HFFc6 (cell line): ENCODE measurements around the gene F12. TPM values are rescaled to one million over a fixed set of nuclear protein-coding genes. Genes with fewer than 3 reads are reported as not detected.

Source experiments
- DNase-seq: peaks from one replicate; pipeline ENCODE4 v3.0.0-alpha.2; 2018
- H3K27ac Mint-ChIP-seq: 2 replicates; pipeline ENCODE4 v1.8.0; 2020; ENCODE audit warnings: mild to moderate bottlenecking, mixed read lengths
- H3K27me3 Mint-ChIP-seq: 2 replicates; pipeline ENCODE4 v1.8.0; 2021; ENCODE audit warnings: mild to moderate bottlenecking, moderate library complexity, mixed read lengths; ENCODE audit not compliant: insufficient read depth
- H3K36me3 Mint-ChIP-seq: 2 replicates; pipeline ENCODE4 v1.8.0; 2021; ENCODE audit warnings: low read depth, mixed read lengths
- H3K4me1 Mint-ChIP-seq: 2 replicates; pipeline ENCODE4 v1.8.0; 2020; ENCODE audit warnings: low read depth, mixed read lengths
- H3K4me3 Mint-ChIP-seq: 2 replicates; pipeline ENCODE4 v1.8.0; 2020; ENCODE audit warnings: mild to moderate bottlenecking, moderate library complexity, mixed read lengths
- H3K9me3 Mint-ChIP-seq: 2 replicates; pipeline ENCODE4 v1.8.0; 2020; ENCODE audit warnings: mild to moderate bottlenecking, mixed read lengths
- CTCF ChIP-seq: fragments of 200-600 bp; sonication (generic); IDR thresholded peaks from 2 replicates; pipeline ENCODE4 v1.5.0; 2021; ENCODE audit warnings: antibody characterized with exemption, mild to moderate bottlenecking
- total RNA-seq, 6 experiments: library from RNA; stranded (reverse); fragmentation: NEBNext Ultra II Directional; extraction: Animal tissue kit (Norgen Biotek cat#: 25700); gene quantifications; 2 replicates in 1 of 6; 3 replicates in 5 of 6; pipeline ENCODE4 v1.2.3, GENCODE V29; 2021

Gene F12
- total RNA-seq, 6 experiments from 2014 or later: 0.63 to 1.2 (median 0.87) TPM

- peaks cover 26% of the 10 kb centered on the region for H3K27me3 Mint-ChIP-seq
Measured at GRCh38 chr5:177358370-177358819, 51.0 kb downstream of the F12 start.

GRCh38 chr5:177357459-177358351 lies 51.7 kb downstream of the F12 start, which contains the start of gene RGS14:
Gene RGS14 (plus strand): TSS chr5:177357924. CDS start chr5:177358025, 101 bp downstream.
- Mint-ChIP-seq H3K4me3 (no peak within 1 kb of the TSS), H3K4me1 (no peaks in the 10 kb centered on the region), H3K9me3 (no peaks in the 10 kb centered on the region), H3K27ac (no peak within 1 kb of the TSS), H3K36me3 (no peaks in the 10 kb centered on the region), H3K27me3 (peaks cover 26% of the 10 kb centered on the region)
- no peak for TF ChIP-seq CTCF
- peak; percentile 46 for DNase-seq

More at GRCh38 chr5:177358370-177358819, 51.0 kb downstream of the F12 start:
- Mint-ChIP-seq H3K4me3 (no peak overlapping the region), H3K27ac (no peak overlapping the region), H3K9me3 (no peaks in the 10 kb centered on the region), H3K4me1 (no peaks in the 10 kb centered on the region), H3K36me3 (no peaks in the 10 kb centered on the region)
- no peak for DNase-seq
- TF ChIP-seq CTCF: no peak

GRCh38 chr5:177357146-177357458 lies 52.3 kb downstream of the F12 start:
- Mint-ChIP-seq H3K27me3 (peaks cover 26% of the 10 kb centered on the region), H3K9me3 (no peaks in the 10 kb centered on the region), H3K4me1 (peaks cover under 1% of the 10 kb centered on the region; the same call in 1 of the 2 replicates), H3K27ac (no peak overlapping the region), H3K4me3 (no peak overlapping the region), H3K36me3 (no peaks in the 10 kb centered on the region)
- no peak for TF ChIP-seq CTCF
- no peak for DNase-seq

GRCh38 chr5:177356746-177357145 lies 52.6 kb downstream of the F12 start:
- Mint-ChIP-seq H3K4me3 (no peak overlapping the region), H3K36me3 (no peaks in the 10 kb centered on the region), H3K27ac (no peak overlapping the region), H3K9me3 (no peaks in the 10 kb centered on the region), H3K4me1 (peaks cover 4% of the 10 kb centered on the region; the same call in 1 of the 2 replicates), H3K27me3 (peaks cover 26% of the 10 kb centered on the region)
- no peak for DNase-seq
- TF ChIP-seq CTCF: no peak

- Mint-ChIP-seq H3K4me3 (no peak overlapping the region), H3K27me3 (peaks cover 26% of the 10 kb centered on the region), H3K36me3 (no peaks in the 10 kb centered on the region), H3K27ac (no peak overlapping the region), H3K4me1 (peaks cover 5% of the 10 kb centered on the region), H3K9me3 (no peaks in the 10 kb centered on the region)
- TF ChIP-seq CTCF: no peak
- no peak for DNase-seq
Measured at GRCh38 chr5:177355868-177356168, 53.5 kb downstream of the F12 start.
